HepG2 (cell line): ENCODE data around the gene BIRC7. TPM values are rescaled to one million over a fixed set of nuclear protein-coding genes. Genes with fewer than 3 reads are reported as not detected.

Experiments used
- BORCS8-MEF2B ChIP-seq: sonication (generic); formaldehyde crosslinking; IDR thresholded peaks from 2 replicates; pipeline ENCODE4 v1.8.0; 2022; ENCODE audit warnings: mild to moderate bottlenecking, missing genetic modification reagents
- CTCF ChIP-seq: sonication (generic); formaldehyde crosslinking; IDR thresholded peaks from 2 replicates; pipeline ENCODE4 v1.5.0; 2020; ENCODE audit warnings: mild to moderate bottlenecking, missing genetic modification reagents, moderate library complexity
- ELK4 ChIP-seq: sonication (generic); formaldehyde crosslinking; IDR thresholded peaks from 2 replicates; pipeline ENCODE4 v1.9.0; 2021; ENCODE audit warnings: missing genetic modification reagents, borderline replicate concordance
- EP300 ChIP-seq, 3 experiments: sonication (generic) in 1 of 3; formaldehyde crosslinking in 1 of 3; IDR thresholded peaks; 2 replicates each; pipeline versions ENCODE4 v1.5.1 to v1.6.1; 2011 to 2020; ENCODE audit warnings: low read depth in 2 of 3, low read length in 2 of 3, borderline replicate concordance in 1 of 3, improper control_type of control experiment in 1 of 3, mild to moderate bottlenecking in 1 of 3, missing genetic modification reagents in 1 of 3, moderate library complexity in 1 of 3
- GABPB1 ChIP-seq: IDR thresholded peaks from 2 replicates; pipeline ENCODE4 v1.6.1; 2016; ENCODE audit warnings: mild to moderate bottlenecking, missing genetic modification reagents, moderate library complexity, missing compliant biosample characterization
- HES4 ChIP-seq: sonication (generic); formaldehyde crosslinking; IDR thresholded peaks from 2 replicates; pipeline ENCODE4 v1.9.0; 2021; ENCODE audit warnings: mild to moderate bottlenecking, missing genetic modification reagents, borderline replicate concordance
- HNRNPL ChIP-seq: fragments of 200-400 bp; formaldehyde crosslinking; IDR thresholded peaks from 2 replicates; pipeline ENCODE4 v1.6.1; 2017; ENCODE audit warnings: mild to moderate bottlenecking, low read depth, low read length
- HOXA5 ChIP-seq: sonication (generic); formaldehyde crosslinking; IDR thresholded peaks from 2 replicates; pipeline ENCODE4 v1.4.0; 2020; ENCODE audit warnings: missing genetic modification reagents
- MED8 ChIP-seq: sonication (generic); formaldehyde crosslinking; IDR thresholded peaks from 2 replicates; pipeline ENCODE4 v1.8.1; 2023; ENCODE audit warnings: mild to moderate bottlenecking, missing genetic modification reagents; ENCODE audit not compliant: insufficient replicate concordance
- MZF1 ChIP-seq: sonication (generic); formaldehyde crosslinking; IDR thresholded peaks from 2 replicates; pipeline ENCODE4 v1.8.1; 2023; ENCODE audit warnings: mild to moderate bottlenecking, missing genetic modification reagents, borderline replicate concordance
- PATZ1 ChIP-seq: sonication (generic); formaldehyde crosslinking; IDR thresholded peaks from 2 replicates; pipeline ENCODE4 v1.4.0; 2020; ENCODE audit warnings: missing genetic modification reagents
- POLR2A ChIP-seq, 2 experiments: IDR thresholded peaks; 2 replicates each; pipeline ENCODE4 v1.6.1; 2011; ENCODE audit warnings: low read depth in 2 of 2, low read length in 2 of 2, mild to moderate bottlenecking in 1 of 2, moderate library complexity in 1 of 2; ENCODE audit not compliant: insufficient read depth in 1 of 2
- RAD21 ChIP-seq: fragments of 450-650 bp; formaldehyde crosslinking; IDR thresholded peaks from 2 replicates; pipeline ENCODE4 v1.5.0; 2020; ENCODE audit warnings: mild to moderate bottlenecking
- RBFOX2 ChIP-seq: fragments of 200-400 bp; formaldehyde crosslinking; IDR thresholded peaks from 2 replicates; pipeline ENCODE4 v1.6.1; 2017; ENCODE audit warnings: low read depth, mild to moderate bottlenecking, low read length
- RBM22 ChIP-seq: fragments of 200-400 bp; formaldehyde crosslinking; optimal IDR thresholded peaks from 2 replicates; pipeline ENCODE3; 2017; ENCODE audit warnings: mild to moderate bottlenecking, low read length, moderate library complexity
- RBM39 ChIP-seq: fragments of 200-400 bp; formaldehyde crosslinking; IDR thresholded peaks from one replicate; pipeline ENCODE4 v1.6.1; 2018; ENCODE audit warnings: antibody characterized with exemption, mild to moderate bottlenecking, low read depth, low read length; ENCODE audit not compliant: poor library complexity, severe bottlenecking
- STAG1 ChIP-seq: sonication (generic); formaldehyde crosslinking; IDR thresholded peaks from 2 replicates; pipeline ENCODE4 v1.4.0; 2020; ENCODE audit warnings: missing genetic modification reagents
- ZNF225 ChIP-seq: sonication (generic); formaldehyde crosslinking; IDR thresholded peaks from 2 replicates; pipeline ENCODE4 v1.4.0; 2020; ENCODE audit warnings: mild to moderate bottlenecking, missing genetic modification reagents
- ZNF713 ChIP-seq: sonication (generic); formaldehyde crosslinking; IDR thresholded peaks from 2 replicates; pipeline ENCODE4 v1.4.0; 2020; ENCODE audit warnings: mild to moderate bottlenecking, missing genetic modification reagents
- ZNF737 ChIP-seq: sonication (generic); formaldehyde crosslinking; IDR thresholded peaks from 2 replicates; pipeline ENCODE4 v1.5.0; 2020; ENCODE audit warnings: missing genetic modification reagents, mild to moderate bottlenecking, borderline replicate concordance
- ZNF768 ChIP-seq: sonication (generic); formaldehyde crosslinking; IDR thresholded peaks from 2 replicates; pipeline ENCODE4 v1.4.0; 2020; ENCODE audit warnings: missing genetic modification reagents
- ZNF891 ChIP-seq: sonication (generic); formaldehyde crosslinking; IDR thresholded peaks from 2 replicates; pipeline ENCODE4 v1.5.0; 2020; ENCODE audit warnings: mild to moderate bottlenecking, missing genetic modification reagents
- polyA plus RNA-seq, 8 experiments: library from polyadenylated mRNA; depleted of rRNA in 3 of 8; stranded (reverse) in 7 of 8; unstranded in 1 of 8; fragments of >200 nt; fragmentation: Illumina TruSeq in 4 of 8; extraction: Trizol in 4 of 8; gene quantifications; 2 replicates each; pipeline versions ENCODE4 v1.2.1 to v1.2.3, GENCODE V29; 2011 to 2016; ENCODE audit warnings: low read depth in 4 of 8, missing spikeins in 1 of 8, mixed read lengths in 1 of 8; ENCODE audit not compliant: insufficient read depth in 1 of 8
- total RNA-seq, 5 experiments: library from RNA; depleted of rRNA; stranded (reverse); fragments of >200 nt; fragmentation: Illumina TruSeq; extraction: Trizol; gene quantifications; 2 replicates each; pipeline ENCODE4 v1.2.3, GENCODE V29; 2016; ENCODE audit warnings: low read depth in 1 of 5
- TF ChIP-seq, protein P1 (sequence below): sonication (generic); formaldehyde crosslinking; IDR thresholded peaks from 2 replicates; pipeline ENCODE4 v1.4.0; 2020; ENCODE audit warnings: missing genetic modification reagents, low read depth, mild to moderate bottlenecking, borderline replicate concordance

Gene BIRC7
- total and polyA plus RNA-seq, 2 of the 13 experiments (the other 11 are each of a cell fraction or from before 2014, with no cell fraction given) = 0.27 to 5.1 TPM

DNA sequence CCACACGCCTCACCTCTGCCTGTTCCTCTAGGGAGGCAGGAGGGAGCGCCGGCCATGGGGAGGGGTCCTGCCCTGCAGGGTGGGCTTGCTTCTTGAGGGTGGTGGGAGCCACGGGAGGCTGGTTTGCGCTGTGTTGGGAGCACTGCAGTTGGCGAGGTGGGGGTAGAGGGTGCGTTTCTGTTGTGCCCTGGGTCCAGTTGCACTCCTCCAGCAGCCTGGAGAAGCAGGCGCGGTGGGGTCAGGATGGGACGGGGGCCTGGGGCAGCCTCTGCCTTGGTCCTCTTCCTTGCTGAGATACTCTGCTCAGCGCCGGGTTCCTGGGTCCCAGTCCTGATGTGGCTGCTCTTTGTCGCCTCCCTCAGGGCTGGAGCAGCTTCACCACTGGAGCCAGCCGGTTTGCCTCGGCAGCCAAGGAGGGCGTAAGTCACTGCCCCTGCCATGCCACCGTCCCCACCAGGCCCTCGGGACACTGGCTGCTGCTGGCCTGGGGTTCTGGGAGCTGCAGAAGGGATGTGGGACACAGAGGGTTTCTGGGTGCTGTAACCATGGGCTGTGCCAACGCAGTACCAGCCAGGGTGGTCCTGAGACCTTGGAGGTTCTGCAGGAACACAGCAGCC lies 45.3 kb downstream of the BIRC7 start (continued):
- 0 out of 2 replicates have a peak, but pooled peaks have one; percentile 52 for TF ChIP-seq ZNF225
- TF ChIP-seq, protein P1, sequence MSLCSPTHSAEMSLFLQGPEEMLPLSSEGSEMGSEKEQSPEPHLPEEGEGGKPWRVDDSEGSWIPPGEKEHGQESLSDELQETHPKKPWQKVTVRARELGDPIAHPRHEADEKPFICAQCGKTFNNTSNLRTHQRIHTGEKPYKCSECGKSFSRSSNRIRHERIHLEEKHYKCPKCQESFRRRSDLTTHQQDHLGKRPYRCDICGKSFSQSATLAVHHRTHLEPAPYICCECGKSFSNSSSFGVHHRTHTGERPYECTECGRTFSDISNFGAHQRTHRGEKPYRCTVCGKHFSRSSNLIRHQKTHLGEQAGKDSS (CRISPR knock-in tag) = no peak
- TF ChIP-seq RBFOX2 = peak; percentile 67
- TF ChIP-seq ELK4 (CRISPR knock-in tag) = 0 out of 2 replicates have a peak, but pooled peaks have one; percentile 11
- TF ChIP-seq RAD21 (CRISPR knock-in tag) = peak; percentile 52; the same call in 1 of the 2 replicates
- 0 out of 2 replicates have a peak, but pooled peaks have one; percentile 50 for TF ChIP-seq HNRNPL
- 0 out of 2 replicates have a peak, but pooled peaks have one; percentile 32 for TF ChIP-seq MZF1 (CRISPR knock-in tag)
- TF ChIP-seq ZNF713 (CRISPR knock-in tag) = no peak
- TF ChIP-seq RBM39 = peak; percentile 33
- peak; percentile 12; the same call in 1 of the 2 replicates for TF ChIP-seq GABPB1 (CRISPR knock-in tag)
- TF ChIP-seq ZNF768 (CRISPR knock-in tag) = peak; percentile 21; the same call in 1 of the 2 replicates
- no peak for TF ChIP-seq EP300 (IDR thresholded peaks at IDR 0.05; ENCODE audit: low read depth in 2 of 2, low read length in 2 of 2)
- TF ChIP-seq EP300 (CRISPR knock-in tag; IDR thresholded peaks at IDR 0.05; ENCODE audit: borderline replicate concordance) = 0 out of 2 replicates have a peak, but pooled peaks have one; percentile 19
- TF ChIP-seq STAG1 (CRISPR knock-in tag) = peak; percentile 34
- TF ChIP-seq CTCF (CRISPR knock-in tag) = peak; percentile 65
- TF ChIP-seq ZNF737 (CRISPR knock-in tag) = no peak
- no peak for TF ChIP-seq HOXA5 (CRISPR knock-in tag)
- TF ChIP-seq POLR2A (IDR thresholded peaks at IDR 0.05; ENCODE audit: insufficient read depth in 1 of 2, low read depth in 2 of 2, low read length in 2 of 2) = peak in 1 of 2 experiments; percentile 49; a peak in 2 of 4 replicates
- TF ChIP-seq BORCS8-MEF2B (CRISPR knock-in tag) = 0 out of 2 replicates have a peak, but pooled peaks have one; percentile 39
- TF ChIP-seq PATZ1 (CRISPR knock-in tag) = no peak
- TF ChIP-seq RBM22 = peak; percentile 21
- TF ChIP-seq HES4 (CRISPR knock-in tag) = 0 out of 2 replicates have a peak, but pooled peaks have one; percentile 34
- TF ChIP-seq MED8 (CRISPR knock-in tag) = no peak
- TF ChIP-seq ZNF891 (CRISPR knock-in tag) = 0 out of 2 replicates have a peak, but pooled peaks have one; percentile 12
